ENCODE measurements around the gene MZT2B.
"Not testable (repeated sequence)": the region's sequence is repeated elsewhere in the genome, so short reads cannot be mapped to it uniquely, and the experiment has no call there.

Gene MZT2B

DNA sequence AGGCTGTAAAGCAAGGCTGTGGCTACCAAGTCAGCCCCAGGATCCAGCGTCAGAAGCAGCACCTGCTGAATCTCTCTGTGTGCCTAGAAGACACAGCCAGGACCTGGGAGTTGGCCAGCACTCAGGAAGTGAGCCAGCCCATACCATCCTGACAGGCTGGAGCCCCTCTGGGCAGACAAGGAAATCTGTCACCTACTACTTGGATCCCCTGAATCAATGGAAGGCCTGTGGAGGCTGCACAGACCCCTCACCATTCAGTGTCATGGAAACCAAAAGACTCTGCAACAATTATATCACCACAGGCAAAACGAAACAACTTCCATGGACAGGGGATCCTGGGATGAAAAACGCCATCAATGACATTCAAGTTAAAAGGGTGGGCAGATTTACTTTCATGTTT lies 15.5 kb upstream of the MZT2B start:
- DNase-seq: not testable (repeated sequence)

DNA sequence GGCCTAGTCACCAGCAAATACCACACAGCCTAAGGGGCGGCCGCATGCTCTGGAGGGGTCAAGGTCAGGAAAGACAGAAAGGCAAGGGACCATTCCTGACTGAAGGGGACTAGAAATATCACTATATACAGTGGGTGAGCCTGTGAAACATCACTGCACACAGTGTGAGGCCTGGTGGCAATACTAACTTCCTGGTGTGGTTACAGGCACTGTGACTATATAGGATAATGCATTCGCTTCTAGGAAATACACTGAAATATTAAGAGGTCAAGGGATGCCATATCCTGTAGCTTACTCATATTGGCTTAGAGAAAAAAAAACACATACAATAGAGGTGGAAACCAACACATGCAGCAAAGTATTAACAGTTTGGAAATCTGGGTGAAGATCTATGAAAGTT lies 12.9 kb upstream of the MZT2B start:
- DNase-seq: not testable (repeated sequence)

DNA sequence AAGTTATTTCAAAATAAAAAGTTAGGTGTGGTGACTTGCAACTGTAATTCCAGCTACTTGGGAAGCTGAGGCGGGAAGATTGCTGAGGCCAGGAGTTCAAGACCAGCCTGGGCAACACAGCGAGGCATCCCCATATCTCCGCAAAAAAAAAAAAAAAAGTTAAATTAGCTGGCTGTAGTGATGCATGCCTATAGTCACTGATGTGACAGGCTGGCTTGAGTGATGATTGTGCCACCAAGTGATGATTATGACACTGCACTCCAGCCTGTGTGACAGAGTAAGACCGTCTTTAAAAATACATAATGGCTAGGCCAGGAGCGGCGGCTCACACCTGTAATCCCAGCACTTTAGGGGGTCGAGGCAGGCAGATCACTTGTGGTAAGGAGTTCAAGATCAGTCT lies 12.2 kb upstream of the MZT2B start:
- no peak for DNase-seq

DNA sequence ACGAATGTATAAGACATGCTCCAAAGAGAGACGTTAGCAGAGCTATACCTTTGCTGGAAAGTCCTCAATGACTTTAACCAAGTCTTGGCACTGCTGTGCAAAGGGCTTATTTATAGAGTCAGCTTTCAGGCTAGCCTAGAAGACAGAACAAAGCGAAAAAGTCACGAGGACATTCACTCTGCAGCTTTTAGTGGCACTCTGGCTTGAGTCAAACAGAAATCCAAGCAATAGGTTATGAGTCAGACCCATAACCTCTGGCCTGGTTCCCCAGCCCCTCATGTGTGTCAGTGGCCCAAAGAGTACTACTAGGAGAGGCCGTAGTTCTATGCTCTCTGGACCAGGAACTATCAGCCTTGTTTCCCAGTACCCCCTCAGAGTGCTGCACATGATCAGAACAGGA lies 7.2 kb upstream of the MZT2B start:
- not testable (repeated sequence) for DNase-seq

DNA sequence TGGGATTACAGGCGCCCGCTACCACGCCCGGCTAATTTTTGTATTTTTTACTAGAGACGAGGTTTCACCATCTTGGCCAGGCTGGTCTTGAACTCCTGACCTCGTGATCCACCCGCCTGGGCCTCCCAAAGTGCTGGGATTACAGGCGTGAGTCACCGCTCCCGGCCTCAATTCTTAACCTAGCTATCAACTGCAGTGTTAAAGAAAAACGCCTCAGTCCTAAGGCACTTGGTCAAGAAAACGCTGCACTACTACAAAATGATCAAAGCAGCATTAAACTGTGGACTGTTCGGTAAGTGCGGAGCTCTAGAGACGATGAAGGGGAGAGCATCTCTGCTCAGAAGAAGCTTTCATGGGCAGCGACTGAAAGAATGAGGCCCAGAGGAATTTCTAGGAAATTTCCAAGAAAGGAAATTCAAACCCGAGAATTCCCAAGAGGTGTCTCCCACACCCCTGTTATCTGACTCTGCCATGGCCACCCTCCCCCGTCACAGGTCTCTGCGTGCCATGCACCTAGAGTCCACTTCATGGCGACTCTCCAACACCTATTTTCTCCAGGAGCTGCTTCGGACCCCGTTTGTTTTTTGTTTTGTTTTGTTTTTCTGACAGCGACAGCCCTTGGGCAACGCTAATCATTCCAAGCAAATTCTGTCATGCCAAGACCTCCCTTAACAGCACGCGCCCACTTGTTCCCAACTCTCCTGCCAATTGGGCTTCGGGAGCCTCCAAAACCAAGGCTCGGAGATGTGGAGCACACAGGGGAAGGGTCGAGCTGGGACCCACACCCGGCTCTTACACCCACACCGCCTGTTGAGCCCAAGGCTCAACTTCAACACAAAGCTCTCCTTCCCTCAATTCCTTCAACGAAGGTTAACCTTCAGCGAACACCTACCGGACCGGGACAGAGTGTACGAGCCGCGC lies 1.4 kb upstream of the MZT2B start:
- not testable (repeated sequence) for DNase-seq

DNA sequence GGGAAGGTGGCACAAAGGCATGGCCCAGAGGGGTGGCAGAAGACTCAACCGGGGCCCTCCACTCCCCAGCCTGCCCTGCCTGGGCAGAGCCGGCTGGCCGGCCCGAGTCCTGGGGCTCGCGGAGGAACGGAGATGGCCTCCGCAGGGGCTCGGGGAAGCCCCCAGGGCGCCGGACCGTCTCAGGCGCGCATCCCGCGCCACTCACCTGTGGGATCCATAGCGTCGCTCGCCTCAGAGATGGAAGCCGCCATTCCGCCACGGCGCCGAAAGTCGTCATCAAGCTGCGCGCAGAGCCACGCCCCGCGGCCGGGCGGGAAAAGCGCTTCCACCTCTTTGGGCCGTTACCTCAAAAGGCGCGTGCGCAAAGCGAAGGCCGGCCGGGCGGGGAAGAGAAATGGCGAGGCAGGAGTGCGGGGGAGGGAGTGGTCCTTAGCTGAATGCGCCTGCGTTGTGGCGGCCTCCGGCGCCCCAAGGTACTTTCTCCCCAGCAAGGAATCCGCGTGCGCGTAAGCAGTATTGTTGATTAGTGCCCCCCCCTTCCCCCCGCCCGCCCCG lies 660 bp upstream of the MZT2B start, which contains the start of gene SMPD4:
Gene SMPD4 (minus strand): TSS at position 278 of the 555 bp plus-strand sequence. CDS start 5,010 bp downstream, outside the sequence.
- DNase-seq: peak; percentile 93

DNA sequence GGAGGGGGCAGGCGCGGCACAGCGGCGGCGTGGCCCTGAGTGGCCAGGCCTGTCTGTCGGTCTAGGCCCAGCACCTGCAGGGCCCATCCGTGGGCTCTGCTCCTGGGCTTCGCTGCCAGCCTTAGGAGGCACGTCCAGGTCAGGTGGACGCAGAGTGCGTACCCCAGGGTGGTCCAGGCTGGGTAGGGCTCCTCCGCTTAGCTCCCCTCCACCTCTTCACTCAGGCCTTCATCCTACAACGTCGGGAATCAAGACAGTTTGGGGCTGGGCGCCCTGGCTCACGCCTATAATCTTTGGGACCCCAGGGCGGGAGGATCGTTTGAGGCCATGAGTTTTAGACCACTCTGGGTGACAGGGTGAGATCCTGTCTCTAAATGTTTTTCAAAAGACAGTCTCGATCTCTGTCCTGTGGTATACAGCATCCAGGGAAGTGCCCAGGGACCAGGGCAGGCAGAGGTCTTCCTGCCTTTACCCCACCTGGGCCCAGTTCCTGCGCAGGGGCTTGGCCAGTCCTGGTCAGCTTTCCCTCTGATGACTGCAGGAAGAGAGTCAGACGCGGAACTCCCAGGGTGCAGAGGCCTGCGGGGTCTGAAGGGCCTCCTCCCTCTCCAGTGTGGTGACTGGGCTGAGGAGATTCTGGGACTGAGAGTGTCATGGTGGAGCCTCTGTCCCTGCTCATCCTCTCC lies 907 bp downstream of the MZT2B start:
- peak; percentile 47 for DNase-seq

DNA sequence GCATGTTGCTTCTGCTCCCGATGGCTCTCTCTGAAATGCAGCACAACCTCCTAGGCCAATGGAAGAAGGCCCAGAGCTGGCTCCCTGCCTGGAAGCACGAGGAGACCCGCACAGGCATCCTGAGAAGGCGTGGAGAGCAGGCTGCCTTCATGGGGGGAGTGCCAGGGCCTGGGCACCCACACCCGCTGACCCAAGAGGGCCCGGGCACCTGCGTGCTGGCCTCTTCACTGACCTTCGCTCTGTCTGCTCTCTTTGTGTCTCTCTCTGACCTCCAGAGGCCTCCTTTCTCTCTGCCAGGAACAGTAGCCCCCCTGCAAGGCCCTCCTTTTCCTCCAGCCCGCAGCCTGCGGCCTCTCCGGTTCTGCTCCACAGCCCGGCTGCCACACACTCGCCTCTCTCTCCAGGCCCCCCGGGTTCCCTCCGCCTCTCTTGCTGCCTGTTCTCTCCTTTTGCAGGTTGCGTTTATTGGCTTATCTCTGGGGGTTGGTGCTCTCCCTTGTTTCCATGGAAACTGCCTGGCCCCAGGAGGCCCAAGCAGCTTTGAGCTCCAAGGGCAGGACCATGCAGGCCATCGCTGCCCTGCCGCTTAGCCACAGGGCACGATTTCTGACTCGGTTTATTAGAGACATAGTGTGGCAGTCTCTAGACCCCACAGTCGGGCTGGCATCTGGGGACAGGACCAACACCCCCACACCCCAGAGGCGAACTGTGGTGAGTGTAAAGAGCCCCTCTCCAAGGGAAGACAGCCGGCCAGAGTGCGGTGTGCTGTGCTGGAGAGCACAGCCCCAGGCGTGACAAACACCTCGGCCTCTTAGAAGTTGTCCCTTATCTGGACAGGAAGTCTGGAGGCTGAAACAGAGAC lies 1.7 kb downstream of the MZT2B start:
- peak; percentile 65 for DNase-seq

DNA sequence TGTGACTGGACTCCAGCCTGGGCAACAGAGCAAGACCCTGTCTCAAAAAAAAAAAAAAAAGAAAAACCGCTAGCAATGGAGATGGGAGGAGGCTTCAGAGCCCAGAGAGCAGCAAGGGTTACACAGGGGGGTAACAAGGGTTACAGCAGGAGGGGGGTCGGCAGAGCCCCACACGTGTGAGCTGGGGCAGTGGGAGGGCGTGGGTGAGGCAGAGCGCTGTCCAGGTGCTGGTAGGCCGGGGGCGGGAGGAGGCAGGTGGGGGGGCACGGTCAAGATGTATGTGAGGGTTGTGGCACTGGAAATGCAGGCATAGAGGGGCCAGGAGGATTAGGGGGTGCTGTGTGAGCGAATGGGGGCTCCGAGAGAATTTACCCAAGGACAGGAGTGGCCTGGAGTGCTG lies 3.4 kb downstream of the MZT2B start:
- no peak for DNase-seq

DNA sequence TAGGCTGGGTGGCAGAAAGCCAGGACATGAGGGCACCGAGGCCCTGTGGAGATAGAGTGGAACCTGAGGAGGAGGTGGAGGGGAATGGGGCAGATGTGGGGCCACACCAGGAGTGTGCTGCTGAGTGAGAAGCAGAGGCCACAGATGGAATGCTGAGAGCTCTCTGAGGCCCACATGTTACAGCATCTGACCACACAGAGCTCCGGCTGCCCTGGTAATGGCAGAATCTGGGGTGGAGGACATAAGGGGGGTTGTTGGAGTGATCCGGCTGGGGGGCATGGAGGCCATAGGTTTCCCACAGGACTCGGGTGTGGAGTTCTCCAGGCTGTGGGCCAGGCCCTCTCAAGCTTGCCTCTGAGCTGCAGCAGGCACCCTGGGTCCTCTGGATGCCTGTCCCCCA lies 3.8 kb downstream of the MZT2B start:
- no peak for DNase-seq

DNA sequence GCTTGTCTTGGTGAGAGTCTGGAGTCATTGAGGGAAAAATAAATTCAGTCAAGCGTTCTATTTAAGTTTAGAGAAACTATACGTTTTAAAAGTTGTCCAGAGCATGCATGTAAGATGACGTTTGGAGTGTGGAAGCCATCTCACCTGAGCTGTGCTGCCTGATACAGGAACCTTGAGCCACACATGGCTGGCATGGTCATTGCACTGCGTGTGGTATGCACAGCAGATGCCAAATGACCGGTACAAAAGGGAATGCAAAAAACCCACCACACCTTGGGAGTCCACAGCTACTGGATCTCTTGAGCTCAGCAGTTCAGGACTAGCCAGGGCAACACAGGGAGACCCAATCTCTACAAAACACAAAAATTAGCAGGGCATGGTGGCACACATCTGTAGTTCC lies 4.3 kb downstream of the MZT2B start:
- DNase-seq: no peak

DNA sequence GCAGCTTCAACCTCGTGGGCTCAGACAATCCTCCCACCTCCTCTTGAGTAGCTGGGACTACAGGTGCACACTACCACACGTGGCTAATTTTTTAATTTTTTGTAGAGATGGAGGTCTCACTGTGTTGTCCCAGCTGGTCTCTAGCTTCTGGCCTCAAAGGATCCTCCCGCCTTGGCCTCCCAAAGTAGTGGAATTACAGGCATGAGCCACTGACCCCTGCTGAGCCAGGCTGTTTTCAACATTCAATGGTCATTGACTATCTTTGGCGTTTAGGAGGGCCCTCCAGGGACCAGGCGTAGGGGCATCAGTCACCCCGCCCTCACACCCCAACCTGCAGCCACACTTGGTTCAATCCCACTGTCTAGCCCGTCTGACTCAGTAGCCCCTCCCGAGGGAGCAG lies 5.2 kb downstream of the MZT2B start:
- no peak for DNase-seq

DNA sequence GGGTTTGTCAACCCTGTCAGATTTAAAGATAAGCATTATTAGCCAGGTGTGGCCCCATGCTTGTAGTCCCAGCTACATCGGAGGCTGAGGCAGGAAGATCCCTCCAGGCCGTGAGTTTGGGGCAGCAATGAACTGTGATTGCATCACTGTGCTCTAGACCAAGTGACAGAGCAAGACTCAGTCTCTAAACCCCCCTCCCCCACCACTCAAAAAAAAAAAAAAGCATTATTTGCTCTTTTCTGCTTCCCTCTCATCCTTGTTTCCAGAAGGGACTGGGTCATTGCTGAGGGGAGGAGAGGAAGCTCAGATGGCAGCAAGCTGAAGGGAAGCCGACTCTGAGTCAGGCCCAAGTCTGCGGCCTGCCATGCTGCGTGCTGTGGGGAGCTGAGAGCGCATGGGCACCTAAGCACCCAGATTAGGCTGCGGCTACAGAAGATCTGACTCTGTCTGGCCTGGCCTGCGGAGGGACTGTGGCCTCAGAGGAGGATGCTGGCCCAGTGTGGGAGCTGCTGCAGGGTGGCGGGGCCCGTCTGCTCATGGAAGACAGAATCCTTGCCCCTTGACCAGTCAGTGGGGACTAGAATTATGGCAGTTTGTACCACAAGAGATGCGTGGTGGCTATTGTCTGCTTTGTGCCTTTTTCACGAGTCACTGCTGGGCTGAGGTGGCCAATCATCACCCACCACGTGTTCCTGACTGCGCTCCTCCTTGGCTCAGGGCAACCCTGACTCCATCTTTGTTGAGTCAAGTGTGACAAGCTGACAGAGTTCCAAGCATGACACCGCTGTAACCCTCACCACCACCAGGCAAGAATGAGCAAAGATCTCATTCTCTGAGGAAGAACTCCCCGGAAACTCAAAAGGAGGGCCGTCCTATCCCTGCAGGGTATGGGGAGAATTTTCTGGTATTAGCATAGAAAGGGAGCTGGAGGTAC lies 6.1 kb downstream of the MZT2B start:
- not testable (repeated sequence) for DNase-seq

DNA sequence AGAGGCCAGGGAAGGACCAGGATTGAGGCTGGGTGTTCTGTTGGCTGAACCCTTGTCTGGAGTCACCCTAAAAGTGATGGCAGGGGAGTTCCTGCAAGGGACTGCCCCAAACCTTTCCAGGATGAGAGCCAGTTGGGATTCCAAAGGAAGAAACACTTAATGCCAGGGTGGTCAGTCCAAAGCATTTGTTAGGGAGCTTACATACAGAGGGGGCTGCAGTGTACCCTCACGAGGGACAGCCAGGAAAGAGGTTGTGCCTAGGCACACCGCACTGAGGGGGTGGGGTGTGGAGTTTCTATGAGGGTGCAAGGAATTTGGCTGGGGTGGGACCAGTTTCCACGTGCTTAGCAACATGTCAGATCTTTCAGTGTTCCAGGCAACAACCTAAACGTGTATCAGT lies 6.9 kb downstream of the MZT2B start:
- not testable (repeated sequence) for DNase-seq

DNA sequence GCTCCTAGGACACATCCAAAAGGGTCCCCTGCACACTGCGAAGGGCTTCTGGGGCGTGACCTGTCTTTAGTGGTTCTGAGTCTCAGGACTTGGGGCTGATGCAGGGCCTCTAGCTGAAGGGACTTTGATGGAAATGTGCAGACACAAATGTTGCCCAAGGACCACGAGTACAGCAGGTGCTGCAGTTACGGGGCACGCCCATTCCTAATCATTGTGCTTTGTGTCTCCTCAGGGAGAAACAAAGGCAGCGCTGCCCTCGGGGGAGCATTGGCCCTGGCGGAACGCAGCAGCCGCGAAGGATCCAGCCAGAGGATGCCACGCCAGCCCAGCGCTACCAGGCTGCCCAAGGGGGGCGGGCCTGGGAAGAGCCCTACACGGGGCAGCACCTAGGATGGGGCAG lies 8.2 kb downstream of the MZT2B start:
- no peak for DNase-seq

DNA sequence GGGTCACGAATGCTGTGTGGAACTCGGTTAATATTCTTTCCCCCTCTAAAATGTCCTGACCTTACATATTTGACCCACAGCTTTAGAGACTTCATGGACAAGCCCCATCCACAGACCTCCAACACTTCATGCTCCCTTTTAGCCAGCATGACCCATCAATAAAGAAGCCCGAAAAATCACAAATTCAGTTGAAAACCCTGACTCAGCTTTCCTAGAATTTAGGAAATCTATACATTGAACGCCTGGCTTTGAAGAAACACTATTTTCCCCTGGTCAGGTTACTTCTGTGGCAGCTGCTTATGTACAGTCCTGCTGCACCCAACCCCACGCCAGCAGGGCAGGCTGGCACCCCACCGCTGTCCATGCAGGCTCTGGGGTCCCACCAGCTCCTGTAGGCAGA lies 9.3 kb downstream of the MZT2B start:
- not testable (repeated sequence) for DNase-seq

DNA sequence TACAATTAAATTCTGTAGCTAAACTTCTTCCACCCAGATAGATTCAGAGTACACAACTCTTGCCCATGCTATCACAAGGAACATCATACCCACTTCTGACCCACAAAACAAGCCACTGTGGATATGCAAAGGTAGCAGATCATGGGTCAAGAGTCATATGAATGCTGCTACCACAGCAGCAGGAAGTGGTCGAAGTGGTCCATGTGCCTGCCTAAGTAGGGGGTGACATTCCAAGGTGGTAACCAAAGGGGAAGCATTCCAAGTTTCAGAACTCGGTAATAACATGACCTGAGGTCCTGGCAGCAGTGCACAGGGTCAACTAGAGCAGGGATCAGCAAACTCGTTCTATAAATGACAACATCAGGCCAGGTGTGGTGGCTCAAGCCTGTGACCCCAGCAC lies 10.4 kb downstream of the MZT2B start:
- DNase-seq: not testable (repeated sequence)

DNA sequence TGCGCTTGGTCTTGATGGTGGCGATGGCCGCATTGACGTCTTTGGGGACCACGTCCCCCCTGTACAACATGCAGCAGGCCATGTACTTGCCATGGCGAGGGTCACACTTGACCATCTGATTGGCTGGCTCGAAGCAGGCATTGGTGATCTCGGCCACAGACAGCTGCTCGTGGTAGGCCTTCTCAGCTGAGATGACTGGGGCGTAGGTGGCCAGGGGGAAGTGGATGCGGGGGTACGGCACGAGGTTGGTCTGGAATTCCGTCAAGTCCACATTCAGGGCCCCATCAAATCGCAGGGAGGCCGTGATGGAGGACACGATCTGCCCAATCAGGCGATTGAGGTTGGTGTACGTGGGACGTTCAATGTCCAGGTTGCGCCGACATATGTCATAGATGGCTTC lies 11.8 kb downstream of the MZT2B start:
- DNase-seq: not testable (repeated sequence)

DNA sequence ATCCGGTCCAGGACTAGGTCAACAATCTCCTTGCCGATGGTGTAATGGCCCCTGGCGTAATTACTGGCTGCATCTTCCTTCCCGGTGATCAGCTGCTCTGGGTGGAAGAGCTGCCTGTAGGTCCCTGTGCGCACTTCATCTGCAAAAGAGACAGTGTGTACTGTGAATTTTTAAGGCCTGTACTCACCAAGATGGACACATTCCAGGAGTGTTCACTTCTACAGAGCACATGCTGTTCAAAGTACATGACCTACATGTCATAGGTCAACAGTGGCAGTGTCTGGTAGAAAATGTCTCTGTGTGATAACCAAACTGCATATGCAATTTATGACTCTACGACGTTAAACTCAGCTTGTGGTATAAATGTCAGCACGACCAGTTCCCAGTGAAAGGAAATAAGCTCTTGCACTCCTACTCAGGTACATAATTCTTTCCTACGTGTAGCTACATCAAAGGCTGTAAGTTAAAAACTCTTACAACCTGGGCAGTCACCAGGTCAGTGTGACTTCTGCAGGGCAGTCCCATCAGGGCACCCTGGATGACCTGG lies 13.1 kb downstream of the MZT2B start:
- DNase-seq: not testable (repeated sequence)

DNA sequence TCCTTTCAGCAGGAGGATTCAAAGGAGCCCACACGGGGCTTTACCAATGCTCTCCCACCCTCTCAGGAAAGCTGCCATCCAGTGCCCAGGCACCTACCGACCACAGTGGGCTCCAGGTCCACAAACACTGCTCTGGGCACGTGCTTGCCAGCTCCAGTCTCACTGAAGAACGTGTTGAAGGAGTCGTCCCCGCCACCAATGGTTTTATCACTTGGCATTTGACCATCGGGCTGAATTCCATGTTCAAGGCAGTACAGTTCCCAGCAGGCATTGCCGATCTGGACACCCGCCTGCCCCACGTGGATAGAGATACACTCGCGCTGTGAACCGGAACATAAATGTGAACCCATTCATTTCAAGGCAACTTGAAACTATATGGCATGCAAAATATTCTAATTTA lies 14.0 kb downstream of the MZT2B start:
- not testable (repeated sequence) for DNase-seq

DNA sequence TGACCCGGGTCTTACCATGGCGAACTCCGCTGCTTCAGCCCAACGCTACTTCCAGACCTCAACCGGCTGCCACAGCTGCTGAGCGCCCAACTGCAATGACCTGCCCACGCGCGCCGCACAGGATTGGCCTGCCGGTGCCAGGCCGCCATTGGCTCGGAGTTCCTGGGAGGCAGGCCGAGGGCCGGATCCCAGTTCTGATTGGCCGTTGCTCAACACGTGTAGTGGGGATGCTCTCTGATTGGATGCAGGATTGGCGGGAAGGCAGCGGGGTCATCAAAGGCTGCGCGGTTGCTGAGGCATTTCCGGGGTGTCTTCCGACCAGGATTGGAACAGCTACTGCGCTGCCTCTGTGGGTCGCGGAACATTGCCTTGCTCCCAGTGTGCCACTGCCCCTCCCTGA lies 16.3 kb downstream of the MZT2B start, which contains the start of gene TUBA3E:
Gene TUBA3E (minus strand): TSS at position 97 of the 400 bp plus-strand sequence. CDS start 79 bp downstream, at position 18.
- no peak for DNase-seq
